Limb (tissue), 2 donors: ENCODE data around the gene ALDH3B1.

ENCODE experiments used
- DNase-seq, 2 donors: peaks; one replicate each; pipeline ENCODE4 v3.0.0-alpha.2; 2016; ENCODE audit errors: extremely low spot score in 2 of 2

Gene ALDH3B1

DNA sequence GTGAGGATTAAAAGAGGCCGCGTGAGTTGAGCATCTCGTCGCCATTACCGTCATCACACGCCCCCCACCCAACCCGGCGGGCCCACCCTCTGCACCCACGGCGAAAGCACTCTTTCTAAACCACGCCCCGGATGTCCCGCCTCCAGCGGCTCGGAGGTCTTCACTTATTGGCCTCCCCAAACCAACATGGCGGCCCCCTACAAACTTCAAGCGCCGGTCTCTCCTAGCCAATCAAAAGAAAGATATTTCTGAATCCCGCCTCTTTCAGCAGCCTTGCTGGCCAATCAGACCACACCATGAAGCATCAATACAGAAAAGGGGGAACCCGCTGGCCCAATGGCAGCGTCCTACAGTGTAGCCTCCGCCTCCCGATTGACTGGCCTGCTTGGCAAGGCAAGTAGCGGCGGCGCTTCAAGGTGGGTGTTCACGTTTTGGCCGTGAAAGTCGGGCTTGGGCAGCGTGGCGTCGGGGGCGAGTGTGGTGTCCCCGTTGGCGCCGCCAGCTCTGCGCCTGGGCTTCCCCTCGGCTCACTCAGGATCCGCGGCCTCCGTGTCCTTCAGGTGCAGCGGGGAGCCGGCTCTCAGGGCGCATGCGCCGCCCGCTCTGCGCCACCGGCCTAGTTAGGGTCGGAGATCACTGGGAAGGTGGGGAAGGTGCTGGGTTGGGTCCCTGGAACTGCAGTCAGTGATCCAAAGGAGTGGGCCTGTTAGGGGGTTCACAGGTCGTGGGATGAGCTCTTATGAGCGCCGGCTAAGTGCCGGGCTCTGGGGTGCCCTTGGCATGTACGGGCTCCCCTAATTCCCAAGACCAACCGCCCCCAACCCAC lies 20.4 kb downstream of the ALDH3B1 start, which contains the start of gene NDUFS8:
TSS of gene NDUFS8 (plus strand) at position 364 of the 826 bp plus-strand sequence. CDS start 1,471 bp downstream, outside the sequence.
- peak; percentile 98 to 99 for DNase-seq

DNA sequence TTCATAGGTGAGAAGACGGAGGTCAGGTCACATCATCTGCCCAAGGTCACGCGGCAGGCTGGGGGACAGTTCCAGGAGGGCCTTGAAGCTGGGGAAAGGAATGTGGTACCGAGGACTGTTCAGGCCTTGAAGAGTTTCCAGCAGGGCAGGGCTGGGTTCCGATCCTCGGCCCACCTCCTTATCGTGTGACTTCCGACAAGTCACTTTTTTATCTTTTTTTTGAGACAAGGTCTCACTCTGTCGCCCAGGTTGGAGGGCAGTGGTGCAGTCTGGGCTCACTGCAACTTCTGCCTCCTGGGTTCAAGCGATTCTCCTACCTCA lies 21.0 kb downstream of the ALDH3B1 start:
- DNase-seq, result no peak

DNA sequence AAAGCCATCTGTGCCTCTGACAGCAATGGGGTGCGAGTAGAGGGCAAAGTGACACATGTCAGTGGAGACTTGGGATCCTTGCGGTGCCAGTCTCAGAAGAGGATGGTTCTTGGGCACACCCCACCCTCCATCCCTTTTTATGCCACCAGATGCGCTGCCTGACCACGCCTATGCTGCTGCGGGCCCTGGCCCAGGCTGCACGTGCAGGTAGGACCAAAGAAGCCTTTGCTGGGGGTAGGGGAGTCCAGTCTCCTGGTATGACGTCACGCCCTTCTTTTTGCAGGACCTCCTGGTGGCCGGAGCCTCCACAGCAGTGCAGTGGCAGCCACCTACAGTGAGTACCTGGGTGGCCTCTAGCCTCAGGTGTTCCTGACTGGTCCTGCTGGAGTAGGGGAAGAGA lies 21.9 kb downstream of the ALDH3B1 start:
- DNase-seq, result no peak

DNA sequence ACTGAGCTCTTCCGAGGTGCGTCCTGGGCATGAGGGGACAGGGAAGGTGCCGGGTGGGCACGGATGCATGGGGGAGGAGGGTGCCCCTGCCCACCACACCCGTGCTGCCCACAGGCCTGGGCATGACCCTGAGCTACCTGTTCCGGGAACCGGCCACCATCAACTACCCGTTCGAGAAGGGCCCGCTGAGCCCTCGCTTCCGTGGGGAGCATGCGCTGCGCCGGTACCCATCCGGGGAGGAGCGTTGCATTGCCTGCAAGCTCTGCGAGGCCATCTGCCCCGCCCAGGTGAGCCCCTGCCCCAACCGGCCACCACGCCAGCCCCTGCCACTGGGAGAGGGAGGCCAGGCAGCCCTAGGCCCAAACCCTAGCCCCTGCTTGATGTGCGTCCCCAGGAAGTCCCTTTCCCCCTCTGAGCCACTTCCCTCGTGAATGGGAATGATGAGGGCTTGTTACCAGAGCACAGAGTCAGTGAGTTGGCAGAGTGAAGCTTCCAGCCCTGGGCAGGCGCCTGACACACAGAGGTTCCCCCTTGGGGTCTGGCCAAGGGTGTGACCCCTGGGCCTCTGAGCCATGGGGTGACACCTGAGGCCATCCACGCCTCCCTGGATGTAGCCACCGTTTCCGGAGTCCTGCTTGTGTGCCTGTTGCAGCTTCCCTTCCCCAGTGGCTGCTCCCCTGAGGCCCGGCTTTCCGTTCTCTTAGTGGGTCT lies 23.0 kb downstream of the ALDH3B1 start:
- DNase-seq, result no peak

DNA sequence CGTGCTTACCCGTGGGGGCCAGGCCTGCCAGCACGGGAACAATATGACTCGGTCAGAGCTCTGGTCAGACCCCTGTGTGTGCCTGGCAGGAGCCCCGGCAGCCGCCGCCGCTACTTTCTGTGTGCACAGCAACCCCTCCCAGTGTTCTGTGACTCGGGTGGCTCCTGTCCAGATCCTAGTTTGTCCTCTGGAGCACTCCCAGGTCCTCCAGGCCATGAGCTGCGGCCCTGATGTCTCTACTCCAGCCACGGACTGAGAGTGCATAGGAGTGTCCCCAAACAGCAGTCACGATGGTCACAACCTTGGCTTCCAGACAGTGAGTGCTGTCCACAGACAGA lies 23.6 kb downstream of the ALDH3B1 start:
- DNase-seq, result no peak

DNA sequence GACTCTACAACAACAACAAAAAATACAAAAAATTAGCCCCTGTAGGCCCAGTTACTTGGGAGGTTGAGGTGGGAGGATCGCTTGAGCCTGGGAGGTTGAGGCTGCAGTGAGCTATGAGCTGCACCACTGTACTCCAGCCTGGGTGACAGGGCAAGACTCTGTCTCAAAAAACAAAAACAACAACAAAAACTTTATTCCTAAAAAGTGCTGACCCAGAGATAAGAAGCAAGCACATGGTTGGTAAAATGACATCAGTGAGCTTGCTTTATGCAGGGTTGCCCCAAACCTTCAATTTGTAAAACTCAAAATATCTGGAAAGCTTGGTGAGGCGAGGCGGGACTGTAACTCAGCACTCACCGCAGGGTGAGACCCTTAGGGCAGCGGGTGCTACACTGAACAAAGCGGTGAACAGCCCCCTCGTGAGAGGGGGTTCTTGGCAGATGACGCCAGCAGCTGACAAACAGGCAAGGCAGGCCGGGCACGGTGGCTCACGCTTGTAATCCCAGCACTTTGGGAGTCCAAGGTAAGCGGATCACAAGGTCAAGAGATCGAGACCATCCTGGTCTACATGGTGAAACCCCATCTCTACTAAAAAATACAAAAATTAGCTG lies 25.2 kb downstream of the ALDH3B1 start:
- no peak for DNase-seq

DNA sequence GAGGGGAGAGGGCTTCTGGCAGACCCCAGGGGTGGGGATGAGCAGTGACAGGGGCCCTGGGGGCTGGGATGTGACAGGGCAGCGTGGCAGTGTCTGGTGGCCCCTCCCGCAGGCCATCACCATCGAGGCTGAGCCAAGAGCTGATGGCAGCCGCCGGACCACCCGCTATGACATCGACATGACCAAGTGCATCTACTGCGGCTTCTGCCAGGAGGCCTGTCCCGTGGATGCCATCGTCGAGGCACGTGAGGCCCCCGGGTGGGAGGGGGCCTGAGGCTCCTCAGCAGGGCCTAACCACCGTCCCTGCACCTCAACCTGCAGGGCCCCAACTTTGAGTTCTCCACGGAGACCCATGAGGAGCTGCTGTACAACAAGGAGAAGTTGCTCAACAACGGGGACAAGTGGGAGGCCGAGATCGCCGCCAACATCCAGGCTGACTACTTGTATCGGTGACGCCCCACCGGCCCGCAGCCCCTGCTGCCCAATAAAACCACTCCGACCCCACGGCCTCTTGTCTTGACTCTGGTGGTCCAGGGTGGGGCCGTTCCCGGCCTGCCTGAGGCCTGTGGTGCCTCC lies 26.1 kb downstream of the ALDH3B1 start:
- DNase-seq, result no peak

DNA sequence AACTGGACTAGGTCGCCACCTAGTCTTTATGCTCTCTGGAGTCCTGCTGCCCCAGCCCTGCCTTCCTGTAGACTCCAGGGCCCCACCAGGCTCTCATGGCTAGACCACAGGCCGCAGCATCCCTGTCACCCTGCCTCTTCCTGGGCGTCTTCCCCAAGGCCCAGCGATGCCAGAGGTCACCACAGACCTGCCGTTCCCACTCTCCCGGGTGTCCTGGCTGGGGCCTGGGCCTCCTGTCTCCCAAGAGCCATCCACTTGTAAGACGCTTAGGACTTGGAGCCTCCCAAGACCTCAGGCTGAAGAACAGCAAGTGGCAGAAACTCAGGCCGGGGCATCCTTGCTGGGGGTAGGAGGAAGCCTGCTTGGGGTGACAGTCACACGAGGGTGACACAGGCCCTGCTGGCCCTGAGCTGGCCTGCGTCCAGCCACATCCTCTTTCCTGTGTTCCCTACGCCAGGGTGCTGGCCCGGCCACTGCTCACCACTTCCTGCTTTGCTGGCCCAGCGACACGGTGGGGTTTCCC lies 26.7 kb downstream of the ALDH3B1 start:
- DNase-seq, result no peak

DNA sequence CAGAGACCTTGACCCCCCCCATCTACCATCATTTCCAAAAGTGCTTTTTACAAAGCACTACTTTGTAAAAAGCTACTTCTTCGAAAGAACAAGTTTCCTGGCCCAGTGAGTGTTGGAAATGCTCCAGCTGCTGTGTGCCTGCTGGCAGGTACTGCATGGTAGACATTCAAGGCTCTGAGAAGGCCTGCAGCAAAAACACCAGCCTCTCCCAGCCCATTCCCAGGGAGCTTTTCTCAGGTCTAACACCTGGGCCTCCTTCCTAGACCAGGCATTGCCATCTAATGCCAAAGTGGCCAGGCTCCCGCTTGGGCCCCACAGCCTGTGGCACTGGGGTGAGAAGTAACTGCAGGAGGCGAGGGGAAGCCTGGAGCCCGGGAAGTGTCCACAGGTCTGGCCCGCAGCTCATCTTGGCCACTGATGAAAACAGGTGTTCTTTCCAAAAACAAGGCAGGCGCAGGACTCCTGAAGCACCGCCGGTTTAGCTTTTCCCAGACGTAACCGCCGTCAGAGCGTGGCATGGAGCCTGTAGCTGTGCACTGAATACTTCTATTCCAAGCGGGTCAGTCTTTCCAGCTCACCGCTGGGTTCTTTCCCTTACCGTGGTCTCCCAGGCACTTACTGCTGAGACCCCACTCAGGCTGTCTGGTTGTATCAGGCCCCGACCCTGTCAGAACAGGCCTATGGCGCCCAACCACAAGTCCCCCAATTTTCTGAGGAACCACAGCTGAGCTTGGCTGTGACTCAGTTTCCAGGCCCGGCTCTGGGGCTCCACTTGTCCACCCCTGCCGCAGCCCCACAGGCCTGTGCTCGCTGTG lies 27.5 kb downstream of the ALDH3B1 start:
- DNase-seq, result no peak

DNA sequence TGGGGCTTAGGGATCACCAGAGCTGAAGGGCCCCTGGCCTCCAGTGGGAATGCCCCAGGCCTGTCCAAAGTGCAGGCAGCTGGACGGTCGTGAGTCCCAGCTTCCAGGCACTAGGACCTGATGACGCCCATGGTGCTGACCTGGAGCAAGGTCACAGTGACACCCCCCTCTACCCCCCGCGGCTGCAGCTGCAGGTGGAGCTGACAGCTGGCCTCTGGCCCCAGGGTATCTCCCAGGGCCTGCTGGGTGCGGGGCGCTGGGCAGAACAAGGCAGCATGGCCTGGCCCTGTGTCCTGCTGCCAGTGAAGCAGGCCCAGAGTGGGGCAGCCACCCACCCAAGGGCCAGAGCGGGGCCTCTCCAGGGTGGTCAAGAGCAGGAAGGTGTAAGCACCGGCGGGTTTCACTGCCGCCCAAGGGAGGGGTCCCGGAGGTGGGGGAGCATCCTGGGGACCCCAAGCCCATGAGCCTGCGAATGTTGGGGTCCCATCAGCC lies 28.1 kb downstream of the ALDH3B1 start:
- DNase-seq, result peak in 1 of 2 donors; percentile 37

DNA sequence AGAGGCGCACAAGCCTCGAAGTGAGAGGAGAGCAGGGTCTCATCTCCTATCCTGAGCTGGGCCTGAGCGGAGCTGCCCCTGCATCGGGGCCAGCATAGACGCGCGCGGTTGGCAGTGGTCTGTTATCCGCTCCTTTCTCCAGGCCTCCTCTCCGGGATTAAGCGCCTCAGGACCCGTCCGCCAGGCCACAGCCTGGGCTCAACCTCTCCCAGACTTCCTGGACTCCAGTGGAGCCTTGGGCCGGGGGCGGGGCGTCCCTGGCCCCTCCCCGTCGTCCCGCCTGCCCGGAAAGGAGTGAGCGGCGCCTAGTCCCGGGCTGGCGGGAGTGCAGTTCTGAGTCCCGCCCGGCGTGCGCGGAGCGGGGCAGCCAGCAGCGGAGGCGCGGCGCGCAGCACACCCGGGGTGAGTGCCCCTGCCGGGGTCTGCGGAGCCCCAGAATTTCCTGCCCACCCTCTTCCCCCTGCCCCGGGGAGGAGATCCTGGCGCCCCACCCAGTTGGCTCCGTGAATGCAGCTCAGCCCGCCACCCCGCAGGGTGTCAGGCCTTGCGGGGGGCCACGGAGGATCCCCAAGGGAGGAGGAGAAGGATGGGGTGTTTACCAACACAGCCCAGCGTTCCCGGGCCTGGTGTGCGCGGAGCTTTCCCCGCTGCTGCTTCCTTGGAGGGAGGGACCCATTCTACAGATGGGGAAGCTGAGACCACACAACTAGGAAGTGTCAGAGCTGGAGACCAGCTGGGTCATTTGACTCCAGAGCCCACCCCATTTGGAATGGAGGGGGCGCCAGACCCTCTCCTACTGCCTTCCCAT lies 28.8 kb downstream of the ALDH3B1 start, which contains the start of gene TCIRG1:
TSS of gene TCIRG1 (plus strand) at position 308 of the 808 bp plus-strand sequence. CDS start 2,247 bp downstream, outside the sequence.
- peak; percentile 43 to 69 for DNase-seq

DNA sequence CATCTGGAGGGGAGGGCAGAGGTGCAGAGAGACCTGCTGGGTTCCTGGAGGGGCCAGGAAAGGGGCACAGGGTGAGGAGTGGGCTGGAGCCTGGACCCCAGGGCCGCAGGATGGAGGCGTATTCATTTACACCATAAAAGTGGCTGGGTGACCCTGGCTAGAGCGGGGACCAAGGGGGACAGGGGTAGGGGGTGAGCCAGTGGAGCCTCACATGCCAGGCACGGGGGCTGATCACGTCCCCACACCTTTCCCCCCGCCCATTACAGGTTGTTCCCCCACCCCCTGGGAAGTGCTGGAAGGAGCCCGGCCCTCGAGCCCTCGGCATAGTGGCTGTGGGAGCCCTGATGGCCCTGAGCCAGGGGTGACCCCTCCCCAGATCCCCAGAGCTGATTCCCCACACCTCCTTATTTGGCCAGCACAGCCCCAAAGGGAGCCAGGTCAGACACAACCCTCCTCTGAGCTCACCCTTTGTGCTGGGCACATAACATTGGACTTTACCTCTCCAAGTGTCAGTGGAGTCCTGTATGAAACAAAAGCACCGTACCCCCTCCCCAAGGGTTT lies 29.5 kb downstream of the ALDH3B1 start:
- peak in 1 of 2 donors; percentile 44 for DNase-seq

DNA sequence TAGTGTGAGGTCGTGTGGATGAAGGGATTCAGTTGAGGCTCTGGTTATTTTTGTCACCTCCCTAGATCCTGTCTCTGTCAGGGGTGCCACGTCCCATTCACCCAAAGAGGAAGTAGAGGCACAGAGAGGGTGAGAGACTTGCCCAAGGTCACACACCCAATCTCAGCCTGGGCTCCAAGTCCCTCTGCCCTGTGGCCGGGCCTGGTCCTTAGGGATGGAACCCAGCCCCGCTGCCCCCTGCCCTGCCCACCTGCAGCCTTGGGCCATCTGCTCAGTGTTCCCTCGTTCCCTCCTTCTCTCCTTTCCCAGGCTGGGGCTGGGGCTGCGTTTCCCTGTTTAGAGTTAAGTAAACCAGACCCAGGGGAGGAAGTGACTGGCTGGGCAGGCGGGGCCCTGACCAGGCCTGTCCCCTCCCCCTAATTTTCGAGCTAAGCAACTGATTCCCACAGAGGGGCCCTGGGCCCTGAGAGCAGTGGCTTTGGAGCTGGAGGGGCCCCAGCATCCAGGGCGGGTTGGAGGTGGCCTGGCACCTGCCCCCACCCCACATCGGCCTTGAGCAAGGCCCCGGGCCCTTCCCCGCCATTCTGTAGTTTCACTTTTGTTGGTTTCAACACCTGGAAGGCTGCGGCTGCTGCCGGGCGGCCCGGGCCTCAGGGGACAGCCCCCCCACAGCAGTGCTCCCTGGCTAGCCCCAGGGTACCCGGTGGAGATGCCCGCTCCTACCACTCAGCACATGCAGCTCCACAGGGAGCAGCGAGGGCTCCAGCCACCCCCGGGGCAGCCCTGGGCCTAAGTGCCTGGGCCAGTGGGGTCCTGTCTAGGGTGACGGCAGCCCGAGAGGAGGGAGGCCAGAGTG lies 30.2 kb downstream of the ALDH3B1 start:
- peak; percentile 48 to 56 for DNase-seq

DNA sequence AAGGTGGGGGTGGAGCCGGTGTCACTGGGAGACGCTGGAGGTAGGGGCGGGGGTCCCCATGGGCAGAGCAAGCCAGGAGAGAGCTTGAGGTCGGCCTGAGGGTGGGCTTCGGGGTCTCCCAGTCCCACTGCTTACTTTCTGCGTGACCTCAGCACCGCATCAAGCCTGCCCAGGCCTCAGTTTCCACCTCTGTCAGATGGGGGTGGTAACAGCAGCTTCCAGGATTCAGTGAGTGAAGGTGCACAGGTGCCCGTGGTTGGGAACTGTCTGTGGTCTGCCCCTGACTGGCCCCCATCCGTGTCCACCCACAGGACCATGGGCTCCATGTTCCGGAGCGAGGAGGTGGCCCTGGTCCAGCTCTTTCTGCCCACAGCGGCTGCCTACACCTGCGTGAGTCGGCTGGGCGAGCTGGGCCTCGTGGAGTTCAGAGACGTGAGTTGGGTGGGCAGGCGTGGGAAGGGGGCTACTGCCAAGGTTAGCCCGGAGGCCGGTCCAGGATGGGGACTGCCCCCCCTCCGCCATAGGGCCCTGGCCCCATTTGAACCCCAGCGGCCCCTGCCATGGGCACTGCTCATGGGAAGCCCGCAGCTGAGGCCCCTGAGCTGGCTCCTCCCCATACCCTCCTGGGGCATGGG lies 30.9 kb downstream of the ALDH3B1 start:
- DNase-seq, result no peak

DNA sequence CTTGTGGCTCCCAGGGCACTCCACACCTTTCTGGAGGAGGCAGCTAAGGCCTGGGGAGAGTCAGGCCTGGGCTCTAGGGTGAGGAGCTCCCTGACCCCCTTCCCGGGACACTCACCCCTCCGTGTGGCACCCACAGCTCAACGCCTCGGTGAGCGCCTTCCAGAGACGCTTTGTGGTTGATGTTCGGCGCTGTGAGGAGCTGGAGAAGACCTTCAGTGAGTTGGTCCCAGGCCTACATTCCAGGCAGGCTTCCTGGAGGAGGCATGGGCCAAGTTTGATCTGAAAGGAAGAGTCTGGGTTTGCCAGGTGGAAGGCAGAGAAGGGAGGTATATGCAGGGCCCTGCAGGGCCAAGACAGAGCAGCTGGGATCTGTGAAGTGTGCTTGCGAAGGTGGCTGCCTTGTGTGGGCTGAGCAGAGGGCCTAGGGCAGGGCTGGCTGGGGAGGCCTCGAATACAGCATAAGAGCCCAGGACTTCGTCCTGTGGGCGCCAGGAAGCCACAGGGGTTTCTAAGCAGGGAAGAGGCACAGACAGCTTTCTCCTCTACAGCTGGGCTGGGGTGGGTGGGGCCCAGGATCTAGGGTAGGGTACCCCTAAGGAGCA lies 31.6 kb downstream of the ALDH3B1 start:
- no peak for DNase-seq

DNA sequence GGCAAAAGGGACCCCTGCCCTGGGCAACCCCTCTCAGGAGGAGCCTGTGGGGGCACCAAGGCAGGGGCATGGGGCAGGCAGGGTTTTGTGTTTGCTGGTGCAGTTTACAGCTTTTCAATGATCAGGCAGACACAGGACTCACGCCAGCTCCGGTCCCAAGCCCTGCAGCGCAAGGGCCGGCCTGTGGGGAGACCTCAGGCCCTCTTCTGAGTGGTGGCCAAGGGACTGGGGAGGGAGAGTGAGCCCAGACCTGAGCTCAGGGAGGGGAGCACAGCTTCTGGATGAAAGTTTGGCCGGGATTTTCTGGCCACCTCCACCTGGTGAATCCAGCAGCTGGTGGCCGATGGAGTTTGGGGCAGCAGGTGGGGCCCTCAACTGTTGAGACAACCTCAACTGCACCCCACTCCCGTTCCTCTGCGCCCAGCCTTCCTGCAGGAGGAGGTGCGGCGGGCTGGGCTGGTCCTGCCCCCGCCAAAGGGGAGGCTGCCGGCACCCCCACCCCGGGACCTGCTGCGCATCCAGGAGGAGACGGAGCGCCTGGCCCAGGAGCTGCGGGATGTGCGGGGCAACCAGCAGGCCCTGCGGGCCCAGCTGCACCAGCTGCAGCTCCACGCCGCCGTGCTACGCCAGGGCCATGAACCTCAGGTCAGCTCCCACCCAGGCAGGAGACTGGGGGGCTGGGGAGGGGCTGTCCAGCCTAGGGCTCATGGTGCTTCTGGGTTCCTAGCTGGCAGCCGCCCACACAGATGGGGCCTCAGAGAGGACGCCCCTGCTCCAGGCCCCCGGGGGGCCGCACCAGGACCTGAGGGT lies 32.3 kb downstream of the ALDH3B1 start:
- DNase-seq, result no peak

DNA sequence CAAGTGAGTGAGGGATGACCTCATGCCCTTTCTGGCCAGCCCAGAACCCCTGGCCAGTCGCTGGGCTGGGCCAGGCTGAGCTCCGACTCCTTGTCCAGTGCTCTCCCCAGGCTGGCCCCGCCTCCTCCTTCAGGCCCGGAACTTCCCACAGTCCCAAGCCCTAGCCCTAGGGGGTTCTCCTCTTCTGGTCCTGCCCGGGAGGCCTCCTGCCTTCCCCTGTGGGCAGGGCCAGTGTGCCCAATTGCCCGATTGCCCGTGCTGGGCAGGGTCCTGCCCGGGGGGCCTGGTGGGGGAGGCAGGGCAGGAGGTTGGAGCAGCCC lies 32.9 kb downstream of the ALDH3B1 start:
- DNase-seq, result peak in 1 of 2 donors; percentile 34
